HG03575 (cell line): ENCODE data around the gene PACS2.
"Not testable (repeated sequence)": the region's sequence is repeated elsewhere in the genome, so short reads cannot be mapped to it uniquely, and the experiment has no call there.

ENCODE experiments used
- ATAC-seq: cut with Tn5 transposase; IDR thresholded peaks from one replicate; pipeline ENCODE4 v1.9.1; 2021; ENCODE audit not compliant: unreplicated experiment, insufficient number of reproducible peaks, low FRiP score; ENCODE audit errors: extremely low read depth

The PACS2 gene

DNA sequence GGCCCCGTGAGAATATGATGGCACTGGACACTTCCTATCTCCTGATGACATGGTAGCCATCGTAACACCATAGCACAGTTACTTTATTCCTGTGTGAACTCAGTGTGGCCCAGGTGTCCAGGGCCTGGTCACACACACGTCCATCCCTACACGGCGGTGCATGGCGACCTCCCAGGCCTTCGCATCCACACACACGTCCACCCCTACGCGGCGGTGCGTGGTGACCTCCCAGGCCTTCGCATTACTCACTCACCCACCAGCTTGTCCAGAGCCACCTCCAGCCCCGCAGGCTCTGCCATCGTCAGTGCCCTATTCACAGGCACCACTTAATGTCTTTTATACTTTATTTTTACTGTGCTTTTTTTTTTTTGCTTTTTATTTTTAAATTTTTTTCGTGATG lies 44.4 kb downstream of the PACS2 start:
- no peak for ATAC-seq

DNA sequence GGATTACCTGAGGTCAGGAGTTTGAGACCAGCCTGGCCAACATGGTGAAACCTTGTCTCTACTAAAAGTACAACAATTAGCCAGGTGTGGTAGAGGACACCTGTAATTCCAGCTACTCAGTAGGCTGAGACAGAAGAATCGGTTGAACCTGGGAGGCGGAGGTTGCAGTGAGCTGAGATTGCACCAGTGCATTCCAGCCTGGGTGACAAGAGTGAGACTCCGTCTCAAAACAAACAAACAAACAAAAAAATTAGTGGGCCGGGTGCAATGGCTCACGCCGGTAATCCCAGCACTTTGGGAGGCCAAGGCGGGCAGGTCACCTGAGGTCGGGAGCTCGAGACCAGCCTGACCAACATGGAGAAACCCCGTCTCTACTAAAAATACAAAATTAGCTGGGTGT lies 46.9 kb downstream of the PACS2 start:
- not testable (repeated sequence) for ATAC-seq

DNA sequence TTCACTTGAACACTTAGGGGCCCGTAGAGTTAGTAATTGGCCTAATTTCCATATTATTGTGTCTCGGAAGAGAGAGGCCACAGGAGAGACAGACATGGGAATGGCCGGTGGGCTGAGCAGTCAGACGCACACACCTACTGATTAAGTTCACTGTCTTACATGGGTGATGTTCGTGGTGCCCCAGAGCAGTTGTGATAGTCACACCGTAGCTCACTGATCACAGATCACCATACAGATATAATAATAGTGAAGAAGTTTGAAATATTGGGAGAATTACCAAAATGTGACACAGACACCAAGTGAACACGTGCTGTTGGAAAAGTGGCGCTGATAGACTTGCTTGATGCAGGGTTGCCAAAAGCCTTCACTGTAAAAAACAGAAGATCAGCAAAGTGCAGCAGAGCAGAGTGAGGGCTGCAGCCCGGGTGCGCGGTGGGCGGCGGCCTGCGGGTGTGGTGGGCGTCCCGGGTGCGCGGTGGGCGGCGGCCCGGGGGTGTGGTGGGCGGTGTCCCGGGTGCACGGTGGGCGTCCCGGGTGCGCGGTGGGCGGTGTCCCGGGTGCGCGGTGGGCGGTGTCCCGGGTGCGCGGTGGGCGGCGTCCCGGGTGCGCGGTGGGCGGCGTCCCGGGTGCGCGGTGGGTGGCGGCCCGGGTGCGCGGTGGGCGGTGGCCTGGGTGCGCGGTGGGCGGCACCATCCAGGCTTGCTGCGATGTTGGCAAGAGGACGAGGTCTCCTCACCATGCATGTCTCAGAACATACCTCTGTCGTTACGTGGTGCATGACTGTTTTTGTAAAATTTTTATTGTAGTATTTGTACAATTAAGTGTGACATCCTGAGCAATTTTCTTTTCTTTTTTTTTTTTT lies 49.5 kb downstream of the PACS2 start:
- no peak for ATAC-seq

DNA sequence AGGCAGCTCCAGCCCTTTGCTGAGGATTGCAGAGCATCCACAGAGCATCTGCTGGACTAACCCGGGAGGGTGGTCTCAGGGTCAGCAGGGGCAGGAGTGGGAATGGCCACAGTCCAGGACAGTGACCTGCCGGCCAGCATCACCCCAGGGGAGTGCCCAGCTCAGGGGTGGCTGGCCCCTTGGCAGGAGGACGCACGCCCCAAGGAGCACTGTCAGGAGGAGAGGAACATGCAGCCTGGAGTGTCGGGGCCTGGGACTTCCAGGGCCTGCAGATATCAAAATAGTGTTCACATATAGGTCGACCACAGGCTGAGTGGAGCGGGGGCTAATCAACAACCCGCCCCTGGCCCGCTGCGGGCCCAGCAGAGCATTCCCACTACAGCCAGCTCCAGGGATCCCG lies 50.6 kb downstream of the PACS2 start:
- no peak for ATAC-seq

DNA sequence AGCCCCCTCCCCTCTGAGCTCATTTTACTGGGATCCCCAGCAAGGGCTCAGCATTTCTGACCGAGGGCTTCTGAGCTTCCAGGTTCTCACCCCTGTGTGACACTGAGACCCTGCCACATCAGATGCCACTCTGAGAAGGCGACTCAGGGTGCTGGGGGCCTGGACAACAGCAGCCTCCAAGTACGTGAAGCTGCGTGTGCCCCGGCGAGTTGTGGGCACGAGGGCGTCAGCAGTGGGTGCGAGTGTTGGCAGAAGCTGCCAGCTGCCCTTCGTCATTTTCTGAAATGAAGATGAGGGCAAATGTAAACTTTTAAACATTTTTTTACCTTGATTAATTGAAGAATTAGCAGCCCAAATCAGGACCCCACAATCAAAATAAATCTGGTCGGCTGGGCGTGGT lies 51.1 kb downstream of the PACS2 start:
- ATAC-seq, result no peak

DNA sequence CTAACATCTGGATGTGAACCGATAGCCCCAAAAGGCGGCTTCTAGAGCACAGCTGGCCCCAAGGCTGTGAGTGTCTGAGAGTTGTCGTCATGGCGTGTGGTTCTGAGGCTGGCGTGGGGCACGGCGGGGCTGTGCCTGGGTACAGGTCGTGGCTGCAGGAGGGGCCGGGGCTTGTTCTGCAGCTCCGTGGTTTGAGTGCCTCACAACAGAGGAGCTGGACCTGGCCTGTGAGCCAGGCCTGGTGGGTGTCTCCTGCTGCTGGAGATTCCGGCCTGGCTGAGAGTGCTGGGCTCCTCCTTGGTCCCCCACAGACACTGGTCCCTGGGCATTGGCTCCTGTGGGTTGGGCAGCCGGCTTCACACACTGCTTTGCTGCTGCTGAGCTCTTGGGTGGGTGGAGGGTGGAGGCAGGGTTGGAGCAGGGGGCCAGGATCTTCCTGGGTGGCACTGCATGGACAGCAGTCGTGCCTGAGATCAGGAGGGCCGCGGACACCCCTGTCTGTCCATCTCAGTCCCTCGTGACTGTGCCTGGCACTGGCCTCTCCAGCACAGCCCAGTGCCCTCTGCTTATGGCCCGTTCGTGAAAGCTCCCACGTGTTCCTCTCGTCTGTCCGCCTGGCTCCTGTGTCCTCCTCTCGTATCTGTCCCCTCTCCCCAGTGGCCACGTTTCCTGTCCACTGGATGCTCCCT lies 52.0 kb downstream of the PACS2 start:
- ATAC-seq, result no peak

DNA sequence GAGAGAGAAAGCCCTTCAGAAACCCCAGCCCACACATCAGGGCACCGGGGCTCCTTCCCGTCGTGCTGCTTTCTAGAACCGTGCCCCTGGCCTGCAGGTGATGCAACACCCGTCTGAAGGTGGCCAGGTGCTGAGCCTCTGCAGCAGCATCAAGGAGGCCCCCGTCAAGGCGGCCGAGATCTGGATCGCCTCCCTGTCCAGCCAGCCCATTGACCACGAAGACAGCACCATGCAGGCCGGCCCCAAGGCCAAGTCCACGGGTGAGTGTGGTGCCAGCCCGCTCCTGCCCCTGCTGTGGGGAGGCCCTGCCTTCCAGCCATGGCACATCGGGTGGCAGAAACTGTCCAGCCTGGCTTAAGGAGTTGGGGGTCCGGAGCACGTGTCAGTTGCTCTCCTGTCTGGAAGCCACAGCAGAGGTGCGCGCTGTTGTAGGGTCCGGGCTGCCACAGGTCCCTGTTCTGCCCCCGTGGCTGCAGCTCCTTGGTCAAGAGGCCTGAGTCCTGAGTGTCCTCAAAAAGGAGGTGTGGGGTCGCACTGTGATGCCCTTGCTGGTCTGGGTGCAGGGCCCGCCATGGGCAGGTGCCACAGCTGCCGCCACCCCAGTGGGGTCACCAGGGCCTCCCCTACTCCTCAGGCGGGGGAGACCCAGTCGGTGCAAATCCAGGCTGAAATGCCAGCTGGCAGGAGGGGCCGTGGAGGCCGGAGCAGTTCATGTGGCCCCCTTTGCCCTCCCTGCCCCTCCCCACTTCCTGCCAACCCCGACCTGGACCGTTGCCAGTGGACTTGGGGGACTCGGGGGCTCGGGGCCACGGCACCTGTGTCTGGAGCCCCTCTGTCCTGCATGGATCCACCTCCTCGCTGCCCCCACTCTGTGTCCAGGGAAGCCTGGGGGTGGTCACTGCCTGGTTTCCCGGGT lies 52.8 kb downstream of the PACS2 start:
- ATAC-seq, result no peak

DNA sequence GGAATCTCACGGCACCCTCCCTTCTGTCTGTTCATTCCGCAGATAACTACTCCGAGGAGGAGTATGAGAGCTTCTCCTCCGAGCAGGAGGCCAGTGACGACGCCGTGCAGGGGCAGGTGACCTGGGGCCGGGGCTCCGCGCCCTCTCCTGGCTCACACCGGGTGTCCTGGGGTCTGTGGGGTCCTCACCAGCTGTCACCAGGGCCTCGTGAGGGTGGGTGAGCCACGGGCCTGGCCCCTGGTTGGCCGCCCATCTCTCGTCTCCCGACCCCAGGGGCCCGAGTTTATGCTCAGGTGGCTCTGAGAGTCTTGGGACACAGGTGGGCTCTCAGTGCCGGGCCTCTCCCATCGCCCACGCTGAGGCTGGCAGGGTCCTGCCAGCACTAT lies 53.5 kb downstream of the PACS2 start:
- ATAC-seq, result no peak

DNA sequence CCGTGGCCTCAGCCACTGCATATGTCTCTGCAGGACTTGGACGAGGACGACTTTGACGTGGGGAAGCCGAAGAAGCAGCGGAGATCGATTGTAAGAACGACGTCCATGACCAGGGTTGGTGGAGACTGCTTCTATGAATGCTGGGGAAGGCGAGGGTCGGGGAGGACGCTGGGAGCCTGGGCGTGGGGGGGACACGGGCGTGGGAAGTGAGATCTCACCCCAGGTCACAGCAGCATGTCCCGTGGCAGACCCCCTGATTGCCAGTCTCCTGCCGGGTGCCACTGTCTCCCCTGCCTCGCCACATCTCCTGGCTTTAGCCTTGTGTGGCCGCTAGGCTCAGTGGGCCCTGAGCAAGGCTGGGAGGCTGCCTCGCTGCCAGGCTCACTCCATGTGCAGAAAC lies 53.9 kb downstream of the PACS2 start:
- ATAC-seq, result no peak

DNA sequence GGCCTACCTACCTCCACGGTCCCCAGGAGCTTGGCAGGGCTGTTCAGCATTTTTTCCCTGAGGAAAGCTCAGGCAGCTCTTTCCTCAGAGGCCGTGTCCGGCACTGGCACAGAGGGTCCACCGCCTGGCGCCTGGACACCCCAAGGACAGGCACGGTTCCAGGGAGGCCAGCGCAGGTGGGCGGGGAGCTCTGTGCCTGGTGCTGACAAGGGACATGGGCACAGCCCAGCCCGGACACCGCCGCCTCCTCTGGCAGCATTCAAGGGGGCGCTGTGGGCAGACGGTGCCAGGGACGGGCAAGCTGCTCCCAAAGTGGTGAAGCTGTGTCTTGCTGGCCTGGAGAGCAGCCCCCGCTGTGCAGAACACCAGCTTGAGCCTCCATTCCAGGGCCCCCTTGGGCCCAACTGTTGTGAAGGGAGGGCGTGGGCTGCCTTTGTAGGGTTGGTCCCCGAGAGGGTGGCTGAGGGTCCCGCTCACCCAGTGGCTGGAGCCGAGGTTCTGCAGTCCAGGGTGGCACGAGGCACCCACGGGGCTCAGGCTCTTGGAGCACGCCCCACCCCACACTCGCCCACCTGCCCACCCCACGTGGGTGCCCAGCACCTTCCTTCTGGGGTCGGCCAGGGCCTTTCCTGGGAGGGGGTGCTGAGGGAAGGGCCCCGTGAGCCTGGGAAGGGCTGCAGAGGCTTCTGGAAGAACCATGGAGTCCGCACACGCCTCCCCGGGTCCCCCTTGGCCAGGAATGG lies 54.5 kb downstream of the PACS2 start:
- no peak for ATAC-seq

DNA sequence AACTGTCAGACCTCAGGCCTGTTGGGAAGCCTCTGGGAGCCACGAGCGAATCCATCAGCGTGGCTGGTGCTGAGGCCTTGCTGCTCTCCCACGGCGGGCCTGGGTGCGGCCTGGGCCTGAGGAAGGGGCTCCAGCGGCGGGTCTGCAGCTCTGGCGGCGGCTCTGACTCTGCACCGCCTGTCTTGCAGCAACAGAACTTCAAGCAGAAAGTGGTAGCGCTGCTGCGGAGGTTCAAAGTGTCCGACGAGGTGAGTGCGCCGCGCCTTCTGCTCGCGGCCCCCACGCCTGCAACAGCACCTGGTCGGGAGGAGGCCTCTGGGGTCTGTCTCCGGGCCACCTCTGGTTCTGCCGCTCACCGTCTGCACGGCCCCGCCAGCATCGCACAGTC lies 55.1 kb downstream of the PACS2 start:
- no peak for ATAC-seq

DNA sequence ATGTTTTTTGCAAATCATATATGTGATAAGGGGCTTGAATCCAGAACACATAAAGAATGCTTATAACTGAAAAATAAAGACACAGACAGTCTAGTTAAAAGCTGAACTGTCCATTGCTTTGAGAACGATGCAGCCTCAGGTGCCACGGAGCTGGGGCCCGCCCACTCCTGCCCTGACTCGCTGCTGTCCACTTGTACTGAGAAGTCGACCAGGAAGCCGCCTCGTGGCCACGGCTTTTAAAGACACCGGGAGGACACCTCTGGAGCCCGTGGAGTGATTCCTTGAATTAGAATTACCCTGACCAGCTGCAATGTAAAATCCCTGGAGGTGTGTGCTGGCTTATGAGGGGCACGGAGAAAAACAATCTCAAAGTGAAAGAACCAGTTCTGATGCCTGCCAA lies 59.8 kb downstream of the PACS2 start:
- no peak for ATAC-seq

DNA sequence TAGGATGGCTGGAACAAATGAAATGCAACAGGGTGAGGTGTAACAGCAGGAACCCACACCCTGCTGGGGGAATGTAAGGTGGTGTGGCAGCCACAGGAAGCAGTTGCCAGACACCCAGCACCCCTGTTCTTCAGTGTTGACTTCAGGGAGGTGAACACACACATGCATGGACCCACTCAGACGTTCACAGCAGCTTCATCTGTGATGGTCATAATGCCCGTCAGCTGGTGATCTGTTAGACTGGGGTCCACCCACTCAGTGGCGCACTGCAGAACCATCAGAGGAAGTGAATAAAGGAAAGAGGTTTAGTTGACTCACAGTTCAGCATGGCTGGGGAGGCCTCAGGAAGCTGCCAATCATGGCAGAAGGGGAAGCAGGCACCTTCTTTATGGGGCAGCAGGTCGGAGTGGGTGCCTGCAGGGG lies 61.1 kb downstream of the PACS2 start:
- ATAC-seq, result no peak

DNA sequence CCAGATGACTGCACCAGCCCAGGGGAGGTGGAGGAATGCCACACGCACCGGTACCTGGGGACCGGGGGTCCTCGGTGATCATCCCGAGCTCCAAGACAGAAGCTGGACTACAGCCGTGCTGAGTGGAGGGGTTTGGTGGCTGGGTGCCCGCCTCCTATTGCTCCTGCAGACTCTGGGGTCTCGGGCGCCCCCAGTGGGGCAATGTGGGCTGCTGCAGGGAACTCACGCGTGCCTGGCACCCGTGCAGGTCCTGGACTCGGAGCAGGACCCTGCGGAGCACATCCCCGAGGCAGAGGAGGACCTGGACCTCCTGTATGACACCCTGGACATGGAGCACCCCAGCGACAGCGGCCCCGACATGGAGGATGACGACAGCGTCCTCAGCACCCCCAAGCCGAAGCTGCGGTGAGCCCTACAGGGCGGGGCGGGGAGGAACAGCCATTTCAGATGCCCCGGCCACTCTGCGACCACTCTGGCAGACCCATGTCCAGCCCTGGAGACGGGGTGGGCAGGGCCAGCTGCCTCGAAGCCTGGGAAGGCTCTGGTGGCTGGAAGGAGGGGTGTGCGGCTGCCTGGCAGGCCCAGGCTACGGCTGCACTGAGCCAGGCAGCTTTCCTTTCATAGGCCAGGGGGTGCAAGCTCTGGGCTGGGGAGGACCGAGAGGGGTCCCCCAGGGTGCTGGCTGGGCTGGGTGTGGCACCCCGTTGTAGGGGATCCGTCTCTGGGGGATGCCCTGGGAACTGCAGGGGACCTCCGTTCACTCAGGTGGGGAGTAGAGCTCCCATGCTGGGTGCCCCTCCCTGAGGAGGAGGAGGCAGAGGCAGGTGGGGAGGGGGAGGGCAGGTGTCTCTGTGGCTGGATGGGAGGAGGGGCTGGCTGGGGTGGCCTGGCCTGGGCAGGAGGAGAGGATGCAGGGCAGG lies 62.2 kb downstream of the PACS2 start:
- ATAC-seq, result no peak

DNA sequence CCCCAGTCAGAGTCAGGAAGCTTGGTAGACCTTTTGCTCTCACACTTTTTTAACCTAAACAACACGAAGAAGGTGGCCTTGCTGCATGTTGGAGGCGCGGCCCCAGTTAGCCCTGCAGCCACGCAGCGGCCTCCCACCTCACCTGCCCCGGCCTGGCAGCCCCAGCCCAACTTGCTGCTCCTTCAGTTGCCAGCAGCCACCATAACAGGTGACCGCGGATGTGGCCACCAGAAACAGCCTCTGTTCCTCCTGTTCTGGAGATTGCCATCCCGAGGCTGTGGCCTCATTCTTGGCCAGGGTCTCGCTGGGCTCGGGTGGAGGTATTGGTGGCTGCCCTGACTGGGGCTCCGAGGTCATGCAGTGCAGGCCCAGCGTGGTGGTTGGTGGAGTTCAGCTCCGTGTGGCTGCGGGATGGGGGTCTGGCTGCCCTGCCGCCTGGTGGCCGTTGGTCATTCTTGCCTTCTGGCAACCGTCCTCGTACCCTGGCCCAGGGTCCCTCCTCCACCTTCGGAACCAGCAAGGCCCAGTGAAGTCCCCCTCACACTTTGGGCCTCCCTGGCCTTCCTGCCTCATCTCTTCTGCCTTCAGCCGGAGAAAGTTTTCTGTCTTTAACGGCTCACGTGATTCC lies 63.1 kb downstream of the PACS2 start:
- ATAC-seq, result no peak

DNA sequence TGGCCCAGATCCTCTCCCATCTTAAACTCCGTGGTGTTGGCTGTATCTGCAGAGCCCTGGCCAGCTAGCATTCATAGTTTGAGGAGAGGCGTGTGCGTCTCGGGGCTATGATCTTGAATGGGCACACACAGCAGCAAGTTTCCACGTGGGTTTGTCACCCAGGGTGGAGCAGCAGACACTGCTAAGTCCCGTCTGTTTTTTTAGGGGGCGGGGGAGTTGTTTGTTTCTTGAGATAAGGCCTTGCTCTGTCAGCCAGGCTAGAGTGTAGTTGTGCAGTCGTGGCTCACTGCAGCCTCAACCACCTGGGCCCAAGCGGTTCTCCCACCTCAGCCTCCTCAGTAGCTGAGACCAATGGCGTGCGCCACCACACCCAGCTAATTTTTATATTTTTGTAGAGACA lies 63.7 kb downstream of the PACS2 start:
- ATAC-seq, result no peak

DNA sequence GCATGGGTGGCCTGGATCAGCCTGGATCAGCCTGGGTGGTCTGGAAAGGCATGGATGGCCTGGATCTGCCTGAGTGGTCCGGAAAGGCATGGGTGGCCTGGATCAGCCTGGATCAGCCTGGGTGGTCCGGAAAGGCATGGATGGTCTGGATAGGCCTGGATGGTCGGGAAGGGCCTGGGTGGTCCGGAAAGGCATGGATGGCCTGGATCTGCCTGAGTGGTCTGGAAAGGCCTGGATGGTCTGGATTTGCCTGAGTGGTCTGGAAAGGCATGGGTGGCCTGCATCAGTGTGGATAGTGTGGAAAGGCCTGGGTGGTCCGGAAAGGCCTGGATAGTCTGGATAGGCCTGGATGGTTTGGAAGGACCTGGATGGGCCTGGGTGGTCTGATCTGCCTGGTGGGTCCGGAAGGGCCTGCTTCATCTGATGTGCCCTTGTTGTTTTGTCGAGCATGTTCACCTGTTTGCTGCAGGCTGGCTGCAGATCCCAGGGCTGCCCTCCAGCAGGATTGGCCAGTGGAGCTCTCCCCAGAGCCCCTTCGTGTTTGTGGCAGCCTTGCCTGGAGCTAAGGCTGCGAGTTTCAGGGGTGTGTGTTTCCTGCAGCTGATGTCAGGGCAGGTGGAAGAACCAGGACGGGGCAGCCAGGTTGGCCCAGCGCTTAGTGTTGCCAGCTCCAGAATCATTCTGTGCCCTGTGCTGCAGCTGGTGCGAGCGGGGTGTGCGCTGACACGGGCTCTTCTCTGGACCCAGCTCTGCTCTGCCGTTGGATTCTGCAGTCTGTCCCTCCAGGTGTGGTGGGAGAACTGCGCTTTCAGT lies 64.5 kb downstream of the PACS2 start:
- no peak for ATAC-seq
